Measurements from ENCODE around the gene BOLA2B.
"Not testable (repeated sequence)": the region's sequence is repeated elsewhere in the genome, so short reads cannot be mapped to it uniquely, and the experiment has no call there.

BOLA2B gene

DNA sequence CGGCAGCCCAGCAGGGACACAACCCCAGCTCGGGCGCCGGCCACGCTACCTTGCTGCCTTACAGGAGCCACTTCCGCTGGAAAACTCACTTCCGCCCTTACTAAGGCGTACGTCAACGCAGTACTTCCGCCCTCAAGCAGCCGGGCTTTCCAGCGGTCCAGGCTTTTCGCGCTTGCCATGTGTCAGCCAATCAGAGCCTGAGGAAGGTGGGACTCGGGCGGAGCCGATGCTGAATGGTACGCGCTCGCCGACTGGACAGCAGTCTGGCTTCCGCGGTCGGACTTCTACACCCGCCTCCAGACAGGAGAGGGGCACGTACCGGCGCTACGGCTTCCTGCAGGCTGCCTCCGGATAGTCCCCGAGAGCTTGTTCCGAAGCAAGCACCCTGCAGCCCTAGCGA, at the start of gene BOLA2B, which contains the start of gene SLX1A:
TSS of gene BOLA2B (minus strand) at position 52 of the 400 bp plus-strand sequence. CDS start 71 bp downstream, outside the sequence.
TSS of gene SLX1A (plus strand) at position 261 of the 400 bp plus-strand sequence. CDS start 210 bp downstream, outside the sequence.
- not testable (repeated sequence) for DNase-seq

DNA sequence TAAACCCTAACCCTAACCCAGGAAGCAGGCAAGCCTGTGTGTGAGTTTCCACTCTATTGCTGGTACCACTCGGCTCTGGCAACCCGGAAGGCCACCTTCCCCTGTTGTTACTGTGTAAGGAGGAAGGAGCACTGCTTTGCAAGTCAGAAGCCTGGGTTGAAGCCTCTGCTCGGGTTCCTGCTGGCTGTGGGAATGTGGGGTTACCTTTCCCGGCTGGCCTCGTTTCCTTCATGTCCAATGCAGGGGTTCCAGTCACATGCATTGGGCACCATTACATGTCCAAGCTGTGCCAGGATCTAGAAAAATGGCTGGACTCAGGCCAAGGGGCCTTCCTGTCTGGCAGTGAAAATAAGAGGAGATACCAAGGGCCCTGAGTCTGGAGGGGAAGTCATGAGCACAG, 23.6 kb upstream of the BOLA2B start:
- not testable (repeated sequence) for DNase-seq

DNA sequence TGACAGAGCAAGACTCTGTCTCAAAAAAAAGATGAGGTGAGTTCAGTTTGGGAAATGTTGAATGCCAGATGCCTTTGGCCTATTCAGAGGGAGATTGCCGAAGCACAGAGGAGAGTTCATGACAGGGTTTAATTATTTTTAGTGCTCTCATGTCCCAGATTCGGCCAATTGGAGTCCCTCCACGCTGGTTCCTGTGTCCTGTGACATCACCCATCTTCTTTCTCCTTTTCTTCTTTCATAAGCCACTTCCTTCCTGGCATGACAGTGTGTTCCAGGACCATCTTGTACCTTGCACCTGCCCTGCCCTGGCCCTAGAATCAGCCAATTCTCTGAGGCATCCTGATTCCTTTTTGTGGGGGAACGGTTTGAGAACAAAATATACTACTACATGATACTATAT, 17.9 kb upstream of the BOLA2B start:
- DNase-seq, result not testable (repeated sequence)

DNA sequence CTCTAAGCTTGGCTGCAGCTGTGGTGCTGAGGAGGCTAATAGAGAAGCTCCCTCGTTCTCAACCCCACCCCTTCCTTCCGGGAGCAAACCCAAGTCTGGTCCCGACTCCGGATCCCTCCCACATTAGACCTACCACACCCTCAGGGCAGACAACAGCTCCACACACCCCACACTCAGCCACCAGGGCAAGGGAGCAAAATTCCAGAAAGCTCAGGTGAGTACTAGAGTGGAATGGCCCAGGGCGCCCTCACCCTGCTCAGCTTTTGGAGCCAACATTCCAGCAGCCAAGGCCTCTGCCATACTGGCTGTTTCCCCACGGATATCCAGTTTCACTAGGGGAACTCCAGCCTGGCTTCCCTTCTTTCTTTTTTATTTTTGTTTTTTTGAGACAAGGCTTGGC, 15.6 kb upstream of the BOLA2B start:
- DNase-seq, result peak; percentile 10

DNA sequence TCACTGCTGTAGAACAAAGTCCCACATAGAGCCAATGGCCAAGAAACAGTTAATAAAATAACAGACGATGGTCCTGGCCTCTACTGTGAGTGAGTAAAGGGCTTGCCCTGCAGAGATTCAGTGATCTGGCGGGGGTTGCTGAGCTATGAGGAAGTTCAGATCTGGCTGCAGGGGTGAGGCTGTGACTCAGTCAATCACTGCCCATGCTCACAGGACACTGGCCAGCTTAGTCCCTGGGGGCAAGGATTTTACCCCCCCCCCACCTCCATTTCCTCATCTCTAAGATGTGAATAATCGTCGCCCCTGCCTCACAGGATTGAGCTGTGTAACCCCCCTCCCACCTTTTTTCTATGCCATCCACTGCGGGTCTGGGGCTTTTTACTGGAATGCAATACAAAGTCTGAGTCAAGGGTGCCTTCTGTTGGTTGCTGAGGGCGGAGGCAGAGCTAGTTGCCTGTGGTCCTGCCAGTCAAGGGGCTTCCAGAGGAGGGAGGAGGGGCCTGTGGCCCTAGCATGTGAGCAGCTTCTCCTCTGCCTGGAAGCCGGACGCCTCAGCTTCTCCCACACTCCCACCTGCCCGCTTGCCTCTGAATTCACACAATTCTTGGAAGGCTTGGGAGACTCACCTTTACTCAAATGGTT, 13.7 kb upstream of the BOLA2B start:
- DNase-seq, result not testable (repeated sequence)

DNA sequence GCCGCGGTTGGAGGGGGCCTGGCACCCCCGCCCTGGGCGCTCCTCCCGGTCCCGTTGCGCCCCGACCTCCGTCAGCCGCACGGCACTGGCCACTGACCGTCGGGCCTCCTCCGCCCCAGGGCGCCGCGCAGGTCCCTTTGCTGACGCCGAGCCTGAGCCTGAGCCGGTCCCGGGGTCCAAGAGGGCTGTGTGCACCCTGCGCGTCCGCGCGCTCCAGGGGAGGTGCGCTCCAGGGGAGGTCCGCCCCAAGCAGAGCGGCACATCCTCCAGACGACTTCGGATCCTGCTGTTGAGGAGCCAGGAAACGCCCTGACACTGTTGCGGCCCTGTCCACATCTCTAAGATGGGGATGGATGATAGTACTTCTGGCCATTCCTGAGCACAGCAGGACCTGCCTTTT, 12.8 kb upstream of the BOLA2B start:
- DNase-seq, result not testable (repeated sequence)

DNA sequence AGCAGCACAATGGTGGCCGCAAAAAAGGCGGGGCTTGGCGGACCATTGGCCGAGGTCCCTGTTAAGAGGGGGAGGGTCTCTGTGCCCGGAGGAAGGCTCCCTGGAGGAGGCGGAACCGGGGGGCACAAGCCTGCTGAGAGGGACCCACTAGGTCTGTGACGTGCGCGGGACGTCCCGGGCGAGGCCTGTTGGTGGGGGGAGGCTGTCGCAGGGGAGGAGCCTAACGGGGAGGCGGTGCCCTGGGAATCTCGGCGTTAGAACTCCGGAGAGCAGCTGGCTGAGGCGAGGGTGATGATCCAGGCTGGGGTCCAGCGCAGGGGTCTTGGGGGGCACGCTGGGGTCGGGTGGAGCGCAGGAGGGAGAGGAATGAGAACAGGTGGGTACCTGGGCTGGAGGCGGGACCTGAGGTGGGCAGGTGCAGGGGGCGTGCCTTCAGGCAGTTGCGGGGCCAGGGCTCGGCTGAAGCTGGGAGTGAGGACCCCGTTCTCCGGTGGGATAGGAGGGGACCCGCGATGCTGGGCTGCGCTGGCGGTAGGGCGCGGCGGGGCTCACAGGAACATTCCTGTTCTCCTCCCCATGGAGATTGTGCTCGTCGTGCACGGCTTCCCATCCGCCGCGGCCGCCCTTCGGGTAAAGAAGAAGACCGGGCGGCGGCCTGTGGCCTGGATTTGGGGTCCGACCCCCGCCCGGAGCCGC, 12.2 kb upstream of the BOLA2B start:
- not testable (repeated sequence) for DNase-seq

DNA sequence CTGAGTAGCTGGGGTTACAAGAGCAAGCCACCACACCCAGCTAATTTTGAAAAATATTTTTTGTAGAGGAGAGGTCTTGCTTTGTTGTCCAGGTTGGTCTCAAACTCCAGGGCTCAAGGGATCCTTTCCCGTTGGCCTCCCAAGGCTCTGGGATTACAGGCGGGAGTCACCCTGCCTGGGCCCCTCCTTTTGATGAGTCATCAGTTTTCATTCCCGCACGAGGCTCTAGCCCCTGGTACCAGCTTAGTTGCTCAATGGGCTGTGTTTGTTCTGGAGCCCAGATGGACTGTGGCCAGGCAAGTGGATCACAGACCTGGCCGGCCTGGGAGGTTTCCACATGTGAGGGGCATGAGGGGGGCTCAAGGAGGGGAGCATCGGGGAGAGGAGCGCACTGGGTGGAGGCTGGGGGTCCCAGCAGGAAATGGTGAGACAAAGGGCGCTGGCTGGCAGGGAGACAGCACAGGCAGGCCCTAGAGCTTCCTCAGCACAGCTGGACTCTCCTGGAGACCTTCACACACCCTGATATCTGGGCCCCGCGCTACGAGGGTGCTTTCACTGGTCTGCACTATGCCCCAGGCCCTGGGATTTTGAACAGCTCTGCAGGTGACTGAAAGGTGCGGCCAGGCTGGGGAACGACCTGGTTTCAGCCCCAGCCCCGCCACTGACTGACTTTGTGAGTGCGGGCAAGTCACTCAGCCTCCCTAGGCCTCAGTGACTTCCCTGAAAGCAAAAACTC, 6.3 kb upstream of the BOLA2B start:
- DNase-seq, result not testable (repeated sequence)

DNA sequence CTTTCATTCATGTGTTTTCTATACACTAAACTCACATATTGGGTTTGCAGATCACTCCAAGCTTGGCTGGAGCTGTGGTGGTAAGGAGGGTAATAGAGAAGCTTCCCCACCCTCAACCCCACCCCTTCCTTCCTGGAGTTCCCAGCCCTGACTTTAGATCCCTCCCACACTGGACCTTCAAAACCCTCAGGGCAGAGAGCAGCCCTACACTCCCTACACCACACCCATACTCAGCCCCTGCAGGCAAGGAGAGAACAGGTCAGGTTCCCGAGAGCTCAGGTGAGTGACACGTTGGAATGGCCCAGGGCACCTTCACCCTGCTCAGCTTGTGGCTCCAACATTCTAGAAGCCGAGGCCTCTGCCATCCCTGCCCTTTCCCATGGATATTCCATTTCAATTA, 5.6 kb upstream of the BOLA2B start, which contains the start of gene SULT1A3:
TSS of gene SULT1A3 (plus strand) at position 207 of the 400 bp plus-strand sequence. CDS start 1,474 bp downstream, outside the sequence.
- DNase-seq, result not testable (repeated sequence)

DNA sequence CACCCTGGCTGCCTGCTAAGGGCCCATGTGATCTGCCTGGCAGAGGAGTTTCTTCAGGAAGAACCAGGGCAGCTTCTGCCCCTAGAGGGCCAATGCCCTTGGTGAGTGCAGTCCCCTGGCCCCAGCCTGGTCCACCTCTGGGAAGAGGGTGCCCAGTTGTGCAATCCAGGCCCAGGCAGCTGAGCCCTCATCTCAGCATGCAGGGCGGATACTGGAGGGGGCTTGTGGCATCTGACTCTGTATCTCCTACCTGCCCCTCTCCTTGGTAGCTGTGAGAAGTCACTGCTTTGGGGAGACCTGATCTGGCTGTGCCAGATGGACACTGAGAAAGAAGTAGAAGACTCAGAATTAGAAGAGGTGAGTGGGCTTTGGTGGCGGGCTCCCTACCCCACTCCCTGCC, 3.5 kb upstream of the BOLA2B start:
- not testable (repeated sequence) for DNase-seq

DNA sequence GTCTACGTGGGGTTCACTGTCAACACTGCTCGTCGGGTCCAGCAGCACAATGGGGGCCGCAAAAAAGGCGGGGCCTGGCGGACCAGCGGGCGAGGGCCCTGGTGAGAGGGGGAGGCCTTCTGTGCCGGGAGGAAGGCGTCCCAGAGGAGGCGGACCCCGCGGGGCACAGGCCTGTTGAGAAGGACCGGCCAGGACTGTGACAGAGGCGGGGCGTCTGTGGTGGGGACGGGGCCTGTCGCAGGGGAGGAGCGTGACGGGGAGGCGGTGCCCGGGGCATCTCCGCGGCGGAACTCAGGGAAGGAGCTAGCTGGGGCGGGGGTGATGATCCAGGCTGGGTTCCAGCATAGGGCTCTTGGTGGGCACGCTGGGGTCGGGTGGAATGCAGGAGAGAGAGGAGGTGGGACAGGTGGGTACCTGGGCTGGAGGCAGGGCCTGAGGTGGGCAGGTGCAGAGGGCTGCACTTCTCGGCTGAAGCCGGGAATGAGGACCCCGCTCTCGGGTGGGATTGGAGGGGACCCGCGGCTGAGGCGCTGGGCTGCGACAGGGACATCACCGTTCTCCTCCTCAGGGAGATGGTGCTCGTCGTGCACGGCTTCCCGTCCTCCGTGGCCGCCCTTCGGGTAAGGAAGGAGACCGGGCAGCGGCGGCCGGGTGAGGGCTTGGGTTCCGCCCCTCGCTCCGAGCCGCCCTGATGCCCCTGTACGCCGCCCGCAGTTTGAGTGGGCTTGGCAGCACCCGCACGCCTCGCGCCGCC, 883 bp upstream of the BOLA2B start:
- DNase-seq, result not testable (repeated sequence)

DNA sequence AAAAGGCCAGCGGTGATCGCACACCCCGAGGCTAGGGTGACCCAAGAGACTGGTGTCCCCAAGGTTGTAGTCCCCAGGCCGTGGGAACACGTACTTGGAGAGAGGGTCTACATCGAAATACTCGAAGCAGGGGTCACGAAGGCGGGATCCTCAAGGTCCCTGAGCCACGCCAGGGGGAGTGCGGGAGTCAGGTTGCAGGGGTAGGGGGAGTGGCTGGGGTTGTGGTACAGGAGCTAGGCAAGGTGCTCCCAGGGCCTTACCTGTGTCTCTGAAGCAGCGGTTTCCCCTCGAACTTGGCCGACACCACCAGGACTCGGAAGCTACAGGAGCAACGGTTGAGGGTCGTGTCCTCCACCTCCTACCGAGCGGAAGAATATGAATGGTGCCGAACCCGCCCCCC, 368 bp downstream of the BOLA2B start:
- DNase-seq, result not testable (repeated sequence)

DNA sequence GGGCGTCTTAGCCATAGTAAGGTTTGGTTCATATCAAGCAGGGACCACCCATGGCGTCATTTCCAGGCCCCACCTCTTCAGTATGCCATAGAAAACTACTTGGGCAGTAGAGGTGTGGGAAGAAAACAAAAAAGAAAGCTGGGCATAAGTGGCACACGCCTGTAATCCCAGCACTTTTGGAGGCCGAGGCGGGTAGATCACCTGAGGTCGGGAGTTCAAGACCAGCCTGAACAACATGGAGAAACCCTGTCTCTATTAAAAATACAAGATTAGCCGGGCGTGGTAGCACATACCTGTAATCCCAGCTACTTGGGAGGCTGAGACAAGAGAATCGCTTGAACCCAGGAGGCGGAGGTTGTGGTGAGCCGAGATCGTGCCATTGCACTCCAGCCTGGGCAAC, 2.3 kb downstream of the BOLA2B start:
- not testable (repeated sequence) for DNase-seq

DNA sequence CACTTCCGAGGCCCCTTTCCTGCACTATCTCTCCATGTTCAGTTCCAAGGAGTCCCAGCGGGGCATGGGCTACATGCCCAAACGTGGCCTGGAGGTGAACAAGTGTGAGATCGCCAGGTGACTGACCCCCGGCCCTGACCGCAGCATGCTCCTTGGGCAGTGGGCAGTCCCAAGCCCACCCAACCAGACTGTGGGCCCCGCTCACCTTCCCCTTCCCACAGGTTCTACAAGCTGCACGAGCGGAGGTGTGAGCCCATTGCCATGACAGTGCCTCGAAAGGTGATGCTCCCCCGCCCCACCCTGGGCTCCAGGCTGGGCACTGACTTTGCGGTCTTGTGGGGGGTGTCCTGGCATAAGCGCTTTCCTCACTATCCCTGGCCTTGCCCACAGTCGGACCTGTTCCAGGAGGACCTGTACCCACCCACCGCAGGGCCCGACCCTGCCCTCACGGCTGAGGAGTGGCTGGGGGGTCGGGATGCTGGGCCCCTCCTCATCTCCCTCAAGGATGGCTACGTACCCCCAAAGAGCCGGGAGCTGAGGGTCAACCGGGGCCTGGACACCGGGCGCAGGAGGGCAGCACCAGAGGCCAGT, 5.4 kb downstream of the BOLA2B start:
- DNase-seq, result no peak

DNA sequence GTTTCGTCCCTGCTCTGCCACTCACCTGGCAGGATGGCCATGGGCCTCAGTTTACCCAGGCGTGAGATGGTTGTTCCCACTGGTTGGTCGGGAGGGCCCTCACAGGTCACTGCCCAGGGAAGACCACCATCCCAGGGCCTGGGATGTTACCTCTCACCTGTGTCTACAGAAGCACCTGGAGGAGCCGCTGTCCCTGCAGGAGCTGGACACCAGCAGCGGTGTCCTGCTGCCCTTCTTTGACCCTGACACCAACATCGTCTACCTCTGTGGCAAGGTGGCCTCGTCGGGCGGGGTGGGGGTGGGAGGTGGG, 6.0 kb downstream of the BOLA2B start:
- no peak for DNase-seq

DNA sequence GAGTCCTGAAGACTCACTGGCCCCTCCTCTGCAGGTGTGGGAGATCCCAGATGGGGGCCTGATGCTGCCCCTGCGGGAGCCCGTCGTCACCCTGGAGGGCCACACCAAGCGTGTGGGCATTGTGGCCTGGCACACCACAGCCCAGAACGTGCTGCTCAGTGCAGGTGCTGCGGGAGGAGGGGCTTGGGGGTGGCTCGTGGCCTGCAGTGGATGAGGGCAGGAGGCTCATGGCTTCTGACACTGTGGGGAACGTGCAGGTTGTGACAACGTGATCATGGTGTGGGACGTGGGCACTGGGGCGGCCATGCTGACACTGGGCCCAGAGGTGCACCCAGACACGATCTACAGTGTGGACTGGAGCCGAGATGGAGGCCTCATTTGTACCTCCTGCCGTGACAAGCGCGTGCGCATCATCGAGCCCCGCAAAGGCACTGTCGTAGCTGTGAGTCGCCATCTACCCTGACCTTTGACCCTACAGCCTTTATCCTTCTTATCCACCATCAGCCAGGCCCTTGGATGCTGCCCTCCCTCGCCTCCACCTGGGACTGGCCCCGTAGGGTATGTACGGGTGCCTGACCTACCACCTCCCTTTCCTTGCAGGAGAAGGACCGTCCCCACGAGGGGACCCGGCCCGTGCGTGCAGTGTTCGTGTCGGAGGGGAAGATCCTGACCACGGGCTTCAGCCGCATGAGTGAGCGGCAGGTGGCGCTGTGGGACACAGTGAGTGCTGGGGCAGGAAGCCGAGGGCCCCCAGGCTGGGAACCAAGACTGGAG, 6.5 kb downstream of the BOLA2B start:
- peak; percentile 90 for DNase-seq

DNA sequence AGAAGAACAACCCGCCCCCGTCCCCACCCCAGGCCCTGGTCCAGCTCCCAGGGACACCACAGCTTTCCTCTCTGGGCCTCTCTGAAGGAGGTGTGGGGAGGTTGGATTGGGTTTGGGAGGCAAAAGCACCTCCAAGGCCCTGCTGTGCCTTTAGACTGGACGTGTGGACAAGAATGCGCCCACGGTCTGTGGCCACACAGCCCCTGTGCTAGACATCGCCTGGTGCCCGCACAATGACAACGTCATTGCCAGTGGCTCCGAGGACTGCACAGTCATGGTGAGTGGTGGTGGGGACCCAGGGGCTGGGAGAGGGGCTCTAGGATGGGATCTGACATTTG, 7.1 kb downstream of the BOLA2B start:
- peak; percentile 28 for DNase-seq

DNA sequence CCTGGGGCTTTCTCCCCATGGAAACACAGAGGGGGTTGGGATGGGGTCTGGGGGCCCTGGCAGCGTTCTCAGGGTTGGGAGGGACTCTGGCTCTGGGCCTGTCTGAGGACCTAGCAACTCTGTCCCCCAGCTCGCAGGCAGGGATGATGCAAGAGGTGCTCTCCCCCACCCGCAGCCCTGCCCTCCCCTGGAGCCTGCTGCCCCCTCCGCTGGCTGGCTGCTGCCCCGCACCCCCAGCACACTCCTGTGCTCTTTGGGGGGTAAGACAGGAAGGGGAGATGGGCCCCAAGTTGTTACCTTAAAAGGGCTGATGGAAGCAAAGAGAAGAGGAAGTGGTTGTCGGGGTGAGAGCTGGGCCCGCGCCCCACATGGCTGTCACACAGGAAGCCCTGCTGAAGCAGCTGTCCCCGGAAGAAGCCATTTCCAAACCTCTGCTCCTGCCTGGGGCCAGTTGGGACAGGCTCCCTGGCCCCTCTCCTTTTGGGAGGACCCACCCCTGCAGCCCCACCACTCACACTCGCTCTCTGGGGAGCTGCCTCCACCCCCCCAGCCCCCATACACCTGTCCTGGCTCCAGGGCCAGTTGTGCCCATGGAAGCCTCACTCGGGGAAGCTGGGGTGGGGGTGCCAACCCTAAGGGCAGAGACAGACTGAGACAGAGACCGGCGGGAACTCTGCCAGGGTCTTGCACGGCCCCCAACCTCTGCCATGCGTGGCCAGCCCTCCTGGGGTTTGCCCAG, 7.6 kb downstream of the BOLA2B start:
- DNase-seq, result peak; percentile 76

DNA sequence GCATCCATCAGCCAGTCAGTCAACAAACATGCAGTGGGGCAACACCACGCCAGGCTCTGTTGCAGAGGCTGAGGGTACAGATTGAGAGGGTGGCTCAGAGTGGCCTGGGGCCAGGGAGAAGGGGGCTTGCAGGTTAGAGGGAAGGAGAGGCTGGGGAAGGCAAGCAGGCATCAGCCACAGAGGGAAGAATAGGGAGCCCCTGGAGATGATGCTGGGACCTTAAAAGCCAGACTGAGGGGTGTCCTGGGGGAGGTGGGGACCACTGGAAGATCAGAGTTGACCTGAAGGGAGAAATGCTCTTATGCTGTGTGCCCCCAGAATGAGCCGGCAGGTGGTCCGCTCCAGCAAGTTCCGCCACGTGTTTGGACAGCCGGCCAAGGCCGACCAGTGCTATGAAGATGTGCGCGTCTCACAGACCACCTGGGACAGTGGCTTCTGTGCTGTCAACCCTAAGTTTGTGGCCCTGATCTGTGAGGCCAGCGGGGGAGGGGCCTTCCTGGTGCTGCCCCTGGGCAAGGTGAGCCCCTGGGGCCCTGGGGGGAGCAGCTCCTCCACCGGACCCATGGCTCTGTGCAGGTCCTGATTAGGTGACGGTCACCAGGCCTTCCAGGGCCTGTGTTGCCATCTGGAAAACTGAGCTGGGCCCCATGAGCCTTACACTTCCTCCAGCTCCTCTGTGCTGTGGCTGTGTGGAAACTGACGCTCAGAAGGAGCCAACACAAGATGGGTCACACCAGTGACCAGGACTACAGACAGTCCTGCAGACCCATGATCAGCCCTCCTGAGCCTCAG, 8.4 kb downstream of the BOLA2B start:
- DNase-seq, result peak; percentile 21
